PC-9 (cell line): ENCODE measurements around the gene DCTN4. TPM values are rescaled to one million over a fixed set of nuclear protein-coding genes. Genes with fewer than 3 reads are reported as not detected.

Experiments used
- BruUV-seq: library from RNA; stranded (reverse); fragments of 400-500 nt; replicated peaks from 2 replicates; lab custom pipeline; 2021; lab: Mats Ljungman, UMichigan
- CTCF ChIA-PET: fragments of 300-600 bp; sonication (Branson Sonifier 250); formaldehyde crosslinking; loops from one replicate; lab custom pipeline; 2022; ENCODE audit warnings: antibody characterized with exemption; lab: Charles Lee
- POLR2A ChIA-PET: fragments of 300-600 bp; sonication (Branson Sonifier 250); formaldehyde crosslinking; loops from one replicate; lab custom pipeline; 2022; ENCODE audit warnings: antibody characterized with exemption; ENCODE audit not compliant: unreplicated experiment; lab: Charles Lee
- DNase-seq, 2 experiments: peaks; one replicate each; pipeline versions ENCODE4 v3.0.0 to v3.0.0-alpha.2; 2015 to 2022; ENCODE audit warnings: mixed read lengths in 1 of 2
- H2AFZ ChIP-seq: fragments of 200-600 bp; sonication (generic); 2 replicates; pipeline ENCODE4 v1.8.1; 2017; ENCODE audit warnings: antibody characterized with exemption
- H3F3A ChIP-seq: fragments of 200-600 bp; sonication (generic); 2 replicates; pipeline ENCODE4 v1.8.1; 2017; ENCODE audit warnings: antibody characterized with exemption, mild to moderate bottlenecking, low read depth; ENCODE audit not compliant: insufficient read depth
- H3K27ac ChIP-seq: fragments of 200-600 bp; sonication (generic); 2 replicates; pipeline ENCODE4 v1.6.1; 2016; ENCODE audit warnings: mixed run types
- H3K27me3 ChIP-seq: fragments of 200-600 bp; sonication (generic); 2 replicates; pipeline ENCODE4 v1.6.1; 2016; ENCODE audit warnings: low read depth, mixed run types; ENCODE audit not compliant: insufficient read depth
- H3K36me3 ChIP-seq: fragments of 200-600 bp; sonication (generic); 2 replicates; pipeline ENCODE4 v1.6.1; 2016; ENCODE audit warnings: low read depth, mixed run types
- H3K4me1 ChIP-seq: fragments of 200-600 bp; sonication (generic); replicated peaks from 2 replicates; pipeline ENCODE4 v1.6.1; 2016; ENCODE audit warnings: mixed run types; ENCODE audit not compliant: insufficient read depth
- H3K4me2 ChIP-seq: fragments of 200-600 bp; sonication (generic); 2 replicates; pipeline ENCODE4 v1.6.1; 2017; ENCODE audit warnings: mixed run types
- H3K4me3 ChIP-seq: fragments of 200-600 bp; sonication (generic); 2 replicates; pipeline ENCODE4 v1.6.1; 2016; ENCODE audit warnings: mixed run types
- H3K79me2 ChIP-seq: fragments of 200-600 bp; sonication (generic); 2 replicates; pipeline ENCODE4 v1.6.1; 2017; ENCODE audit warnings: low read depth, mixed run types
- H3K9me2 ChIP-seq: fragments of 200-600 bp; sonication (generic); 2 replicates; pipeline ENCODE4 v1.8.1; 2017; ENCODE audit warnings: mild to moderate bottlenecking; ENCODE audit not compliant: insufficient read depth
- H3K9me3 ChIP-seq: fragments of 200-600 bp; sonication (generic); 2 replicates; pipeline ENCODE4 v1.8.1; 2016; ENCODE audit warnings: low read depth; ENCODE audit not compliant: insufficient read depth
- H4K20me1 ChIP-seq: fragments of 200-600 bp; sonication (generic); 2 replicates; pipeline ENCODE4 v1.8.1; 2017; ENCODE audit not compliant: insufficient read depth
- EZH2 ChIP-seq: fragments of 200-600 bp; sonication (generic); IDR thresholded peaks from 2 replicates; pipeline ENCODE4 v1.8.0; 2017; ENCODE audit warnings: antibody characterized with exemption, low read depth
- intact Hi-C: fragments of 100-400 bp; cut with micrococcal nuclease; formaldehyde crosslinking; loops from one replicate; pipeline ENCODE4 v1.10.0; 2022; ENCODE audit not compliant: unreplicated experiment
- total RNA-seq: library from RNA; stranded (reverse); gene quantifications from 2 replicates; pipeline ENCODE4 v1.2.3, GENCODE V29; 2021
- TF ChIP-seq, protein P1 (sequence below): fragments of 200-600 bp; sonication (generic); conservative IDR thresholded peaks from 2 replicates; pipeline ENCODE4 v1.6.1; 2017; ENCODE audit warnings: mixed run types, antibody characterized with exemption, mild to moderate bottlenecking, moderate library complexity

DCTN4 gene
- total RNA-seq, 1 experiment from 2014 or later = 49.1 TPM

DNA sequence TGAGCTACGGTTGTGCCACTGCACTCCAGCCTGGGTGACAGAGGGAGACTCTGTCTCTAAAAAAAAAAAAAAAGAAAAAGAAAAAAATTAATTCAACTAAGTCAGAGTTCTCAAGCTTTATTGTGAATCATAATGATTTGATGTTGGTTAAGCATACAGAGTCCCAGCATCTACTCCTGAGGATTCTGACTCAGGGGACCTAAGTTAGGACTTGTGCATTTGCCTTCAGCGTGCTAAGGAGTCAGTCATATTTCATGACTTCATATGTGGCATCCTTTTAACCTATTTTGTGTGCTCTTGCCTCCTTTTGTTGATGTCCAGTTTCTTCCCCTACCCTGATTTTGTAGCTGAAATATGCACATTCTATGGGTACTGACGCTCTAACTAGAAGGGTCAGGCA is 94.9 kb downstream of the DCTN4 start:
- POLR2A ChIA-PET = no interaction called here
- Histone ChIP-seq H3K4me1 (no peaks in the 10 kb centered on the region), H3K9me3 (no peaks in the 10 kb centered on the region), H3K4me3 (no peak overlapping the region), H3K9me2 (no peaks in the 10 kb centered on the region), H3K36me3 (no peaks in the 10 kb centered on the region), H4K20me1 (no peaks in the 10 kb centered on the region), H2AFZ (no peak overlapping the region), H3K79me2 (no peaks in the 10 kb centered on the region), H3F3A (no peaks in the 10 kb centered on the region), H3K4me2 (no peak overlapping the region), H3K27ac (no peak overlapping the region), H3K27me3 (peaks cover 20% of the 10 kb centered on the region)
- CTCF ChIA-PET = no interaction called here
- intact Hi-C loops = no loop called here
- TF ChIP-seq EZH2 = no peak
- TF ChIP-seq, protein P1, sequence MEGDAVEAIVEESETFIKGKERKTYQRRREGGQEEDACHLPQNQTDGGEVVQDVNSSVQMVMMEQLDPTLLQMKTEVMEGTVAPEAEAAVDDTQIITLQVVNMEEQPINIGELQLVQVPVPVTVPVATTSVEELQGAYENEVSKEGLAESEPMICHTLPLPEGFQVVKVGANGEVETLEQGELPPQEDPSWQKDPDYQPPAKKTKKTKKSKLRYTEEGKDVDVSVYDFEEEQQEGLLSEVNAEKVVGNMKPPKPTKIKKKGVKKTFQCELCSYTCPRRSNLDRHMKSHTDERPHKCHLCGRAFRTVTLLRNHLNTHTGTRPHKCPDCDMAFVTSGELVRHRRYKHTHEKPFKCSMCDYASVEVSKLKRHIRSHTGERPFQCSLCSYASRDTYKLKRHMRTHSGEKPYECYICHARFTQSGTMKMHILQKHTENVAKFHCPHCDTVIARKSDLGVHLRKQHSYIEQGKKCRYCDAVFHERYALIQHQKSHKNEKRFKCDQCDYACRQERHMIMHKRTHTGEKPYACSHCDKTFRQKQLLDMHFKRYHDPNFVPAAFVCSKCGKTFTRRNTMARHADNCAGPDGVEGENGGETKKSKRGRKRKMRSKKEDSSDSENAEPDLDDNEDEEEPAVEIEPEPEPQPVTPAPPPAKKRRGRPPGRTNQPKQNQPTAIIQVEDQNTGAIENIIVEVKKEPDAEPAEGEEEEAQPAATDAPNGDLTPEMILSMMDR = no peak
- no peak for DNase-seq
- BruUV-seq = no TSS peak

DNA sequence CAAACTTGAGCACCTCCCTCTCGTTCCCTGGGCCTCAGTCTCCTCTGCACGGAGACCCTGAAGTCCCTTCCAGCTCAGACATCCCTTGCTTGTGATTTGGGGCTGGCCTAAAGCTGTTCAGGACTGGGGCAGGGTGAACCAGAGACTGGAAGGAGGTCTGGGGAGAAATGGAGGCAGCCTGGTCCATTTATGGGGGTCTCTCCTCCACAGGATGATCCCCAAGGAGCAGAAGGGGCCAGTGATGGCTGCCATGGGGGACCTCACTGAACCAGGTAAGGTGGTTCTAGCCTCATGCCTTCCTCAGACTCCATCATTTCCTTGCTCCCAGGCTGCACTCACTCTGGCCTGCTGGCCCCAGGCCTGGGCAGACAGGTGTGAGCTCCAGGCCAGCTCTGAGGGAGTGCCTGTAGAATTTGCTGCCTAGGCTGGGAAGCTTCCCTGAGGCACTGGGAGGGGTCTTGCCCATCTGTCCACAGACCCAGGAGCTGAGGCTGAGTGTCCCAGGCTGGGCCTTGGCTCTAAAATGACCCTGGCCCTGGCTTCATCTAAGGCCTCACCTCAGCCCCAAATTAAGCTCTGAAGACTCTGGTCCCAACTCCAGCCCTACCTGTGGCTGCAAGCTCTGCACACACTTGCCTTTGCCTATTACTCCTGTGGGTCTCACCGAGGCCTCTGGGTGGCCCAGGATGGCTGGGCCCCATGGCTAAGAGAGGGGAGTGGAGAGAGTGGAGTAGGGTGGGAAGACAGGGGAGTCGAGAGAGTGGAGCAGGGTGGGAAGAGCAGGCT is 95.9 kb downstream of the DCTN4 start:
- Histone ChIP-seq H3K27ac (no peak overlapping the region), H3F3A (no peaks in the 10 kb centered on the region), H2AFZ (no peak overlapping the region), H3K9me3 (no peaks in the 10 kb centered on the region), H3K4me2 (no peak overlapping the region), H3K79me2 (no peaks in the 10 kb centered on the region), H4K20me1 (no peaks in the 10 kb centered on the region), H3K9me2 (no peaks in the 10 kb centered on the region), H3K4me3 (no peak overlapping the region), H3K4me1 (no peaks in the 10 kb centered on the region), H3K36me3 (no peaks in the 10 kb centered on the region), H3K27me3 (peaks cover 20% of the 10 kb centered on the region)
- TF ChIP-seq, protein P1 = no peak
- no peak for TF ChIP-seq EZH2
- POLR2A ChIA-PET = no interaction called here
- intact Hi-C loops = no loop called here
- BruUV-seq = no TSS peak
- no peak for DNase-seq
- CTCF ChIA-PET = no interaction called here

DNA sequence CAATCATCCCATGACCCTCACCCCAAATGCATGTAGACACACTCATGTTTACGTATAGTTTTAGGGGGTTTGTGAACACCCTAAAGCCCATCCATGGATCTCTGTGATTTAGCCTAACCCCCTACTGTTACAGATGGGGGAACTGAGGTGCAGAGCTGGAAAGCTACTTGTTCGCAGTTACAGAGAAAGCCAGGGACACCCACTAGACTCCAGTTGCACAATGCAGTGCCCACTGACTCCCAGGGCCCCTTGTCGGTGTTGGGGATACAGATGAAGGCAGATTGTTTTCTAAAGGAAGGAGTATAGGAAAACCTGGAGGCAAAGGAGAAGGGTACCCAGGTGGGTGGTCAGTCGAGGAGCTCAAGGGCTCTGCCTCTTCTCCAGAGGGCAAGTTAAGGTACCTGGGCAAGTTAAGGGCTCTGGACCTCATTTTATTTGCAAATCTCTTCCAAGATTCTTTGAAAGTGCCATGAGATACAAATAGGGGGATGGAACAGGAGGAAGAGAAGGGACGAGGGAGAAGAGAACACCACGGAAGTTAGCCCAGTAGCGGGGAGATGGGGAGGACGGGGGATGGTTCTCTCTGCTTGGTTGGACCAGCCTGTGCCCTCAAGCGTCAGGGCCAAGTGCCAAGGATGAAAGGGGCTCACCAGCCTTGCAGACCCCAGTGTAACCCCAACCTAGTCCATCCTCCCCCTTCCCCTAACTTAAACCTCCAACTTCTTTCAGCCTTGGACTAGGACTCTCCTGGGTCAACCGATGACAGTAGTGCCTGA is 96.8 kb downstream of the DCTN4 start:
- intact Hi-C loops = no loop called here
- no peak overlapping the region for H2AFZ ChIP-seq
- no peaks in the 10 kb centered on the region for H3K4me1 ChIP-seq
- no peaks in the 10 kb centered on the region for H3K9me3 ChIP-seq
- H4K20me1 ChIP-seq = no peaks in the 10 kb centered on the region
- no peaks in the 10 kb centered on the region for H3K9me2 ChIP-seq
- no peak for TF ChIP-seq EZH2
- TF ChIP-seq, protein P1 = no peak
- H3K36me3 ChIP-seq = no peaks in the 10 kb centered on the region
- H3F3A ChIP-seq = no peaks in the 10 kb centered on the region
- H3K4me3 ChIP-seq = no peak overlapping the region
- ChIA-PET POLR2A (interaction anchor here (0.6 kb wide), 1 partner anchor 21 kb away, joined by 7 read pairs; no protein-coding TSS in a partner anchor), CTCF (no interaction called here)
- no TSS peak for BruUV-seq
- H3K27me3 ChIP-seq = peaks cover 20% of the 10 kb centered on the region
- H3K27ac ChIP-seq = no peak overlapping the region
- H3K79me2 ChIP-seq = no peaks in the 10 kb centered on the region
- no peak overlapping the region for H3K4me2 ChIP-seq
- DNase-seq = no peak
